ENCODE results near the gene PPP1R11. TPM values are rescaled to one million over a fixed set of nuclear protein-coding genes. Genes with fewer than 3 reads are reported as not detected.

The PPP1R11 gene
- total and polyA plus RNA-seq, 2 of the 13 experiments (the other 11 are each of a cell fraction or from before 2014, with no cell fraction given), result 32.1 to 58.9 TPM

DNA sequence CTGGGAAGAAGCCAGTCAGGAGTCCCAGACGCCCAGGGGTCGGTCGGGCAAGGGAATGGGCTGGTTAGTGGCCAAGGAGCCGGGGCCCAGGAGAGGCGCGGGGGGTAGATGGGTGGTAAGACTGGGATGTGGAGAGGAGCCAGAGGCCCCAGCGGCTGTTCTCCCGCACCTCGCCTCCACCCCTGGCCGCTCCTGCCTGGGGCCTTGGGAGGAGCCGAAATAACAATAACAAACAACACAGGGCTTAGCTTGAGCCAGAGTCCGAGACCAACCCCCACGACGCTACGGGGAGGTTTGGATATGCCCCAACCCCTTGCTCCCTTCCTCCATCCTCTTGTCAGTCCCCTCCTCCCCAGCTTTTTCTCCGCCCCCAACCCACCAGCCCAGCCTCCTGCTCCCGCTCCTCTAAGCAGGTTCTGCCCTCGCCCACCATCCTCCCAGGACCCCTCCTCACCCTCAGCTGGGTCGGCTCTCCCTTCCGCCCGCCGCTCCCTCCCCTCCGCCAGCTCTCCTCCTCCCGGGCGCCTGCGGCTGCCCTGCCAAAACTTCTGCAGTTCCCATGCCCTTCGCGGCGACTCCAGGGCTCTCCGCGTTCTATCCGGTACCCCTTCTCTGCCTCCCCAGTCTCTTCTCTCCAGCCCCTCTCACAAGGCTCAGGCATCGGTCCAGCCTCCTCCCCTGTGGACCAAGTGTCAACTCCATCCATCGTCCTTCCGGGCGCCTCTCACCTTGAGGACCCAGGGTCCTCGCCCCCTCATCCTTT lies 7.5 kb downstream of the PPP1R11 start (continued):
- TF ChIP-seq, protein P1, sequence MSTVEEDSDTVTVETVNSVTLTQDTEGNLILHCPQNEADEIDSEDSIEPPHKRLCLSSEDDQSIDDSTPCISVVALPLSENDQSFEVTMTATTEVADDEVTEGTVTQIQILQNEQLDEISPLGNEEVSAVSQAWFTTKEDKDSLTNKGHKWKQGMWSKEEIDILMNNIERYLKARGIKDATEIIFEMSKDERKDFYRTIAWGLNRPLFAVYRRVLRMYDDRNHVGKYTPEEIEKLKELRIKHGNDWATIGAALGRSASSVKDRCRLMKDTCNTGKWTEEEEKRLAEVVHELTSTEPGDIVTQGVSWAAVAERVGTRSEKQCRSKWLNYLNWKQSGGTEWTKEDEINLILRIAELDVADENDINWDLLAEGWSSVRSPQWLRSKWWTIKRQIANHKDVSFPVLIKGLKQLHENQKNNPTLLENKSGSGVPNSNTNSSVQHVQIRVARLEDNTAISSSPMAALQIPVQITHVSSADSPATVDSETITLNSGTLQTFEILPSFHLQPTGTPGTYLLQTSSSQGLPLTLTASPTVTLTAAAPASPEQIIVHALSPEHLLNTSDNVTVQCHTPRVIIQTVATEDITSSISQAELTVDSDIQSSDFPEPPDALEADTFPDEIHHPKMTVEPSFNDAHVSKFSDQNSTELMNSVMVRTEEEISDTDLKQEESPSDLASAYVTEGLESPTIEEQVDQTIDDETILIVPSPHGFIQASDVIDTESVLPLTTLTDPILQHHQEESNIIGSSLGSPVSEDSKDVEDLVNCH (CRISPR knock-in tag; IDR thresholded peaks at IDR 0.05), result no peak
- no peak for TF ChIP-seq RXRA (CRISPR knock-in tag; IDR thresholded peaks at IDR 0.05)
- 0 out of 2 replicates have a peak, but pooled peaks have one; percentile 13 for TF ChIP-seq ARID2 (CRISPR knock-in tag; IDR thresholded peaks at IDR 0.05; ENCODE audit: borderline replicate concordance)
- TF ChIP-seq, protein P2, sequence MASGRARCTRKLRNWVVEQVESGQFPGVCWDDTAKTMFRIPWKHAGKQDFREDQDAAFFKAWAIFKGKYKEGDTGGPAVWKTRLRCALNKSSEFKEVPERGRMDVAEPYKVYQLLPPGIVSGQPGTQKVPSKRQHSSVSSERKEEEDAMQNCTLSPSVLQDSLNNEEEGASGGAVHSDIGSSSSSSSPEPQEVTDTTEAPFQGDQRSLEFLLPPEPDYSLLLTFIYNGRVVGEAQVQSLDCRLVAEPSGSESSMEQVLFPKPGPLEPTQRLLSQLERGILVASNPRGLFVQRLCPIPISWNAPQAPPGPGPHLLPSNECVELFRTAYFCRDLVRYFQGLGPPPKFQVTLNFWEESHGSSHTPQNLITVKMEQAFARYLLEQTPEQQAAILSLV (CRISPR knock-in tag; IDR thresholded peaks at IDR 0.05; ENCODE audit: borderline replicate concordance), result 0 out of 2 replicates have a peak, but pooled peaks have one; percentile 30

DNA sequence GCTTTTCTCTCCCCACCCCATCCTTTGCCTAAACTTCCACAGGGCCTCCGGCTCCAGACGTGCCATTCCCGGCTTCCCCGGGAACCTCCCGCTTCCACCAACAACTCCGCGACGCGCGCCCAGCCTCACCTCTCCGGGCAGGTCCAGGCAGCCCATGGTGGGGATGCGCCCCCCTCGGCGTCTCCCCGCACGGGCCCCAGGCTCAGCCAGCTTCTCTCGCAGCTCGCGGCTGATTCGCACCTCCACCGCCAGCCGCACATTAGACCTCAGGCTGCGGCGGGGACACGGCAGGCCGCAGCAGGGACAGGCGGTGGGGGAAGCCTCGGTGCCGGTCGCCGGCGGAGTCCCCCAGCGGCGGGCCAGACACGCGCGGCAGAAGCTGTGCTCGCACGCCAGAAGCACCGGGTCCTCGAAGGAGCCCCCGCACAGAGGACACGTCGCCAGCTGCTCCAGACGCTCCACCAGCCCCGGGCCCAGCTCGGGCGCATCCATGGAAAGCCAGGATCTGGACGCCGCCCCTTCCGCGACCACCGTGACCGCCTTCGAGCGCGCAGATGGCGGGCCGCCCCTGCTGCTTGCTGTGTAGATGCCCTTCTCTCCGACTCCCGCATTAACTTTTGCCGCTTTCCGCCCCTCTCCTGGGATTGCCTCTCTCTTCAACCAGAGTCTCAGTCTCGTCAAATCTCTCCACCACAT lies 8.2 kb downstream of the PPP1R11 start, which contains the start of gene RNF39:
Gene RNF39 (minus strand): TSS at position 676 of the 696 bp plus-strand sequence. CDS start 184 bp downstream, at position 492.
- no peaks in the 10 kb centered on the region for H3K79me2 ChIP-seq (ENCODE audit: insufficient read depth, low read length)
- H2AFZ ChIP-seq (ENCODE audit: low read length), result peak within 1 kb of the TSS; percentile 68
- ATAC-seq, result peak; percentile 63
- no TSS peak for BruUV-seq (replicated peaks)
- ChIA-PET POLR2A (interaction anchor here (0.8 kb wide), 1 partner anchor 14 kb away, joined by 3 read pairs; the partner anchor contains the start of gene POLR1H), CTCF (ENCODE audit: low intra/inter-chr PET ratio, low total read pairs) (interaction anchor here (1.3 to 2.2 kb wide), 2 partner anchors 56 to 95 kb away, joined by 4 to 7 read pairs; no protein-coding TSS in a partner anchor)
- H3K27ac ChIP-seq (ENCODE audit: extremely low read length, insufficient read depth, low read length), result no peak within 1 kb of the TSS
- H3K36me3 ChIP-seq (replicated peaks in 1 of 2; ENCODE audit: control insufficient read depth in 1 of 2, insufficient read depth in 2 of 2, low read length in 2 of 2), result no peaks in the 10 kb centered on the region; a peak in 1 of 5 replicates
- peaks cover 1 to 40% of the 10 kb centered on the region in 2 experiments; a peak in 4 of 5 replicates for H3K27me3 ChIP-seq (ENCODE audit: control insufficient read depth in 1 of 2, insufficient read depth in 2 of 2, low read length in 2 of 2)
- intact Hi-C loops (cut with micrococcal nuclease; ENCODE audit: unreplicated experiment) (no loop called here), in situ Hi-C loops (cut with HindIII; ENCODE audit: extremely low pct_ligation_motif_present, low pct_unique_long_range_greater_than_20kb) (no loop called here)
- H3K4me1 ChIP-seq (ENCODE audit: insufficient read depth, low read length), result peaks cover 47% of the 10 kb centered on the region
- no peak for FAIRE-seq
- no peaks in the 10 kb centered on the region for H4K20me1 ChIP-seq (ENCODE audit: insufficient read depth, low read length)
- peak within 1 kb of the TSS; percentile 50 to 77 (median 67) for H3K4me3 ChIP-seq (replicated peaks in 1 of 3; ENCODE audit: insufficient read depth in 1 of 3, low read depth in 2 of 3, low read length in 3 of 3)
- DNase-seq (ENCODE audit: low spot score), result no peak
- no peaks in the 10 kb centered on the region for H3K9me3 ChIP-seq (ENCODE audit: low read length)
- peak within 1 kb of the TSS; percentile 95 for H3K4me2 ChIP-seq (ENCODE audit: low read depth, low read length)
- 6% methylated on average over 40 of the region's 64 CpGs for WGBS (ENCODE audit: low lambda C conversion rate)
- peak within 1 kb of the TSS; percentile 45; the same call in 1 of the 2 replicates for H3K9ac ChIP-seq (ENCODE audit: insufficient read depth, low read depth, low read length)
- TF ChIP-seq ADNP (CRISPR knock-in tag; IDR thresholded peaks at IDR 0.05), result no peak
- no peak for TF ChIP-seq CC2D1A (CRISPR knock-in tag; IDR thresholded peaks at IDR 0.05)
- TF ChIP-seq, protein P3, sequence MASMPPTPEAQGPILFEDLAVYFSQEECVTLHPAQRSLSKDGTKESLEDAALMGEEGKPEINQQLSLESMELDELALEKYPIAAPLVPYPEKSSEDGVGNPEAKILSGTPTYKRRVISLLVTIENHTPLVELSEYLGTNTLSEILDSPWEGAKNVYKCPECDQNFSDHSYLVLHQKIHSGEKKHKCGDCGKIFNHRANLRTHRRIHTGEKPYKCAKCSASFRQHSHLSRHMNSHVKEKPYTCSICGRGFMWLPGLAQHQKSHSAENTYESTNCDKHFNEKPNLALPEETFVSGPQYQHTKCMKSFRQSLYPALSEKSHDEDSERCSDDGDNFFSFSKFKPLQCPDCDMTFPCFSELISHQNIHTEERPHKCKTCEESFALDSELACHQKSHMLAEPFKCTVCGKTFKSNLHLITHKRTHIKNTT (CRISPR knock-in tag; IDR thresholded peaks at IDR 0.05), result 0 out of 2 replicates have a peak, but pooled peaks have one; percentile 40
- no peak for TF ChIP-seq DNMT1 (CRISPR knock-in tag; IDR thresholded peaks at IDR 0.05)
- TF ChIP-seq, protein P4, sequence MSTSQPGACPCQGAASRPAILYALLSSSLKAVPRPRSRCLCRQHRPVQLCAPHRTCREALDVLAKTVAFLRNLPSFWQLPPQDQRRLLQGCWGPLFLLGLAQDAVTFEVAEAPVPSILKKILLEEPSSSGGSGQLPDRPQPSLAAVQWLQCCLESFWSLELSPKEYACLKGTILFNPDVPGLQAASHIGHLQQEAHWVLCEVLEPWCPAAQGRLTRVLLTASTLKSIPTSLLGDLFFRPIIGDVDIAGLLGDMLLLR (CRISPR knock-in tag; IDR thresholded peaks at IDR 0.05), result 0 out of 2 replicates have a peak, but pooled peaks have one; percentile 47
- TF ChIP-seq GPN1 (CRISPR knock-in tag; IDR thresholded peaks at IDR 0.05; ENCODE audit: borderline replicate concordance), result no peak; the same call in 1 of the 2 replicates
- no peak for TF ChIP-seq ZZZ3 (CRISPR knock-in tag; IDR thresholded peaks at IDR 0.05; ENCODE audit: borderline replicate concordance)
- TF ChIP-seq SSRP1 (CRISPR knock-in tag; IDR thresholded peaks at IDR 0.05), result no peak
- no peak for TF ChIP-seq THYN1 (CRISPR knock-in tag; IDR thresholded peaks at IDR 0.05; ENCODE audit: borderline replicate concordance, low read depth)
- no peak; the same call in 1 of the 2 replicates for TF ChIP-seq ZC3H13 (CRISPR knock-in tag; IDR thresholded peaks at IDR 0.05)
- no peak for TF ChIP-seq ZFP37 (CRISPR knock-in tag; IDR thresholded peaks at IDR 0.05; ENCODE audit: borderline replicate concordance)
- TF ChIP-seq ZBTB7B (CRISPR knock-in tag; IDR thresholded peaks at IDR 0.05), result peak; percentile 43
